Breast epithelium (tissue), 3 donors: ENCODE measurements around the gene OTUD7B.

Experiments
- CTCF ChIP-seq, 3 donors: fragments of 450-650 bp; IDR thresholded peaks; one replicate each; pipeline ENCODE4 v1.5.1; 2016 to 2017; ENCODE audit warnings: antibody characterized with exemption in 3 of 3, mild to moderate bottlenecking in 3 of 3, moderate library complexity in 3 of 3
- POLR2A ChIP-seq: fragments of 450-650 bp; IDR thresholded peaks from one replicate; pipeline ENCODE4 v1.6.1; 2016; ENCODE audit warnings: antibody characterized with exemption, mild to moderate bottlenecking, moderate library complexity

- TF ChIP-seq CTCF (IDR thresholded peaks at IDR 0.05) (no peak), POLR2A (no peak)
Observed at GRCh38 chr1:149940427-149940826, 70.1 kb downstream of the OTUD7B start.
